Testis (tissue), 3 donors: ENCODE measurements around the gene ZNF497. TPM values are rescaled to one million over a fixed set of nuclear protein-coding genes. Genes with fewer than 3 reads are reported as not detected.

Source experiments
- DNase-seq: peaks from one replicate; pipeline ENCODE4 v3.0.0-alpha.2; 2019
- H3K27ac ChIP-seq, 2 donors: fragments of 200-600 bp; sonication (generic); one replicate each; pipeline ENCODE4 v1.5.1; 2019
- H3K27me3 ChIP-seq: fragments of 200-600 bp; sonication (generic); one replicate; pipeline ENCODE4 v1.5.1; 2019
- H3K36me3 ChIP-seq: fragments of 200-600 bp; sonication (generic); one replicate; pipeline ENCODE4 v1.5.1; 2017; ENCODE audit warnings: low read depth; ENCODE audit errors: missing control alignments
- H3K4me1 ChIP-seq: fragments of 200-600 bp; sonication (generic); one replicate; pipeline ENCODE4 v1.5.1; 2019
- H3K4me3 ChIP-seq, 2 donors: fragments of 200-600 bp; sonication (generic); one replicate each; pipeline ENCODE4 v1.5.1; 2017 to 2019
- H3K9me3 ChIP-seq: fragments of 200-600 bp; sonication (generic); one replicate; pipeline ENCODE4 v1.5.1; 2017
- CTCF ChIP-seq, 3 experiments: fragments of 450-650 bp in 2 of 3; fragments of 200-600 bp in 1 of 3; sonication (generic) in 1 of 3; IDR thresholded peaks; one replicate each; pipeline ENCODE4 v1.5.1; 2016 to 2019; ENCODE audit warnings: antibody characterized with exemption in 3 of 3, mild to moderate bottlenecking in 2 of 3, moderate library complexity in 1 of 3
- POLR2A ChIP-seq: fragments of 450-650 bp; IDR thresholded peaks from one replicate; pipeline ENCODE4 v1.6.1; 2017; ENCODE audit warnings: antibody characterized with exemption, mild to moderate bottlenecking, moderate library complexity
- WGBS, 2 donors: methylation state at CpG; one replicate each; pipeline ENCODE4 v1.1.5; 2018; 5-methylcytosine and 5-hydroxymethylcytosine counted together
- intact Hi-C: fragments of 100-400 bp; cut with DNase I; formaldehyde crosslinking; loops from one replicate; pipeline ENCODE4 v1.15.1; 2023; ENCODE audit warnings: low total_unique reads
- polyA plus RNA-seq: library from polyadenylated mRNA; stranded (reverse); fragments of 350-450 nt; fragmentation: Illumina TruSeq; extraction: RNeasy Lipid Tissue Mini Kit (QIAGEN cat#74804); gene quantifications from one replicate; pipeline ENCODE4 v1.2.3, GENCODE V29; 2014; ENCODE audit warnings: low read depth, low replicate concordance; ENCODE audit not compliant: insufficient read depth
- total RNA-seq, 2 donors: library from RNA; depleted of rRNA; stranded (reverse); fragments of >200 nt; gene quantifications; one replicate each; pipeline ENCODE4 v1.2.3, GENCODE V29; 2016

Gene ZNF497
- total and polyA plus RNA-seq, 3 donors from 2014 or later, result 2.6 to 10.7 (median 10.3) TPM

- no peaks in the 10 kb centered on the region for H3K36me3 ChIP-seq
- no peak overlapping the region for H3K27ac ChIP-seq
- 88 to 92% methylated on average over 13 to 15 of the region's 15 CpGs for WGBS, 2 donors
- TF ChIP-seq CTCF (IDR thresholded peaks at IDR 0.05), result no peak
- TF ChIP-seq POLR2A, result no peak
- no peak for DNase-seq
- no peak overlapping the region for H3K4me3 ChIP-seq
- H3K4me1 ChIP-seq, result peaks cover 7% of the 10 kb centered on the region
- no peaks in the 10 kb centered on the region for H3K27me3 ChIP-seq
- intact Hi-C loops, result no loop called here
- no peaks in the 10 kb centered on the region for H3K9me3 ChIP-seq
These were observed 8.7 kb downstream of the ZNF497 start for GRCh38 chr19:58353717-58354477.

- 84 to 88% methylated on average over 10 to 26 of the region's 26 CpGs for WGBS, 2 donors
These were observed 9.5 kb downstream of the ZNF497 start, which contains the start of gene A1BG for GRCh38 chr19:58352760-58353671. Gene A1BG (minus strand): TSS chr19:58353492. CDS start chr19:58353437, 55 bp downstream.

GRCh38 chr19:58351990-58352755 is 10.4 kb downstream of the ZNF497 start:
- WGBS, 2 donors, result 81 to 82% methylated on average over 20 to 23 of the region's 23 CpGs
- intact Hi-C loops, result no loop called here
- H3K4me3 ChIP-seq, result no peak overlapping the region
- no peaks in the 10 kb centered on the region for H3K36me3 ChIP-seq
- TF ChIP-seq CTCF (IDR thresholded peaks at IDR 0.05) (no peak), POLR2A (no peak)
- H3K27me3 ChIP-seq, result no peaks in the 10 kb centered on the region
- no peaks in the 10 kb centered on the region for H3K9me3 ChIP-seq
- H3K27ac ChIP-seq, result no peak overlapping the region
- H3K4me1 ChIP-seq, result peaks cover 7% of the 10 kb centered on the region
- no peak for DNase-seq

More at GRCh38 chr19:58352760-58353671, 9.5 kb downstream of the ZNF497 start, which contains the start of gene A1BG:
- H3K27ac ChIP-seq, result no peak within 1 kb of the TSS
- no peaks in the 10 kb centered on the region for H3K9me3 ChIP-seq
- no peaks in the 10 kb centered on the region for H3K27me3 ChIP-seq
- TF ChIP-seq POLR2A (no peak), CTCF (IDR thresholded peaks at IDR 0.05) (no peak)
- no peak for DNase-seq
- H3K4me1 ChIP-seq, result peaks cover 7% of the 10 kb centered on the region
- H3K36me3 ChIP-seq, result no peaks in the 10 kb centered on the region
- H3K4me3 ChIP-seq, result no peak within 1 kb of the TSS
- intact Hi-C loops, result no loop called here

GRCh38 chr19:58351558-58351878 is 11.0 kb downstream of the ZNF497 start:
- 80 to 84% methylated on average over 8 to 9 of the region's 9 CpGs for WGBS, 2 donors
- H3K9me3 ChIP-seq, result no peaks in the 10 kb centered on the region
- DNase-seq, result no peak
- peaks cover 13% of the 10 kb centered on the region for H3K4me1 ChIP-seq
- no peak overlapping the region for H3K4me3 ChIP-seq
- H3K36me3 ChIP-seq, result no peaks in the 10 kb centered on the region
- H3K27ac ChIP-seq, result no peak overlapping the region
- intact Hi-C loops, result no loop called here
- TF ChIP-seq CTCF (IDR thresholded peaks at IDR 0.05), result no peak
- no peak for TF ChIP-seq POLR2A
- no peaks in the 10 kb centered on the region for H3K27me3 ChIP-seq
